ENCODE data around the gene RNF126. TPM values are rescaled to one million over a fixed set of nuclear protein-coding genes. Genes with fewer than 3 reads are reported as not detected.

The RNF126 gene
- total RNA-seq, 6 experiments from 2014 or later, result 35.8 to 39.2 (median 38.2) TPM

GRCh38 chr19:653425-653824, 9.6 kb downstream of the RNF126 start:
- TF ChIP-seq, protein P1, sequence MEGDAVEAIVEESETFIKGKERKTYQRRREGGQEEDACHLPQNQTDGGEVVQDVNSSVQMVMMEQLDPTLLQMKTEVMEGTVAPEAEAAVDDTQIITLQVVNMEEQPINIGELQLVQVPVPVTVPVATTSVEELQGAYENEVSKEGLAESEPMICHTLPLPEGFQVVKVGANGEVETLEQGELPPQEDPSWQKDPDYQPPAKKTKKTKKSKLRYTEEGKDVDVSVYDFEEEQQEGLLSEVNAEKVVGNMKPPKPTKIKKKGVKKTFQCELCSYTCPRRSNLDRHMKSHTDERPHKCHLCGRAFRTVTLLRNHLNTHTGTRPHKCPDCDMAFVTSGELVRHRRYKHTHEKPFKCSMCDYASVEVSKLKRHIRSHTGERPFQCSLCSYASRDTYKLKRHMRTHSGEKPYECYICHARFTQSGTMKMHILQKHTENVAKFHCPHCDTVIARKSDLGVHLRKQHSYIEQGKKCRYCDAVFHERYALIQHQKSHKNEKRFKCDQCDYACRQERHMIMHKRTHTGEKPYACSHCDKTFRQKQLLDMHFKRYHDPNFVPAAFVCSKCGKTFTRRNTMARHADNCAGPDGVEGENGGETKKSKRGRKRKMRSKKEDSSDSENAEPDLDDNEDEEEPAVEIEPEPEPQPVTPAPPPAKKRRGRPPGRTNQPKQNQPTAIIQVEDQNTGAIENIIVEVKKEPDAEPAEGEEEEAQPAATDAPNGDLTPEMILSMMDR (IDR thresholded peaks at IDR 0.05), result no peak
- H3K27me3 Mint-ChIP-seq (ENCODE audit: insufficient read depth), result no peaks in the 10 kb centered on the region
- H3K27ac Mint-ChIP-seq, result no peak overlapping the region
- DNase-seq, result no peak
- no peak overlapping the region for H3K4me3 Mint-ChIP-seq
- H3K4me1 Mint-ChIP-seq (ENCODE audit: low read depth), result no peaks in the 10 kb centered on the region
- H3K9me3 Mint-ChIP-seq, result no peaks in the 10 kb centered on the region
- H3K36me3 Mint-ChIP-seq (ENCODE audit: low read depth), result no peaks in the 10 kb centered on the region; the same call in 1 of the 2 replicates

DNA sequence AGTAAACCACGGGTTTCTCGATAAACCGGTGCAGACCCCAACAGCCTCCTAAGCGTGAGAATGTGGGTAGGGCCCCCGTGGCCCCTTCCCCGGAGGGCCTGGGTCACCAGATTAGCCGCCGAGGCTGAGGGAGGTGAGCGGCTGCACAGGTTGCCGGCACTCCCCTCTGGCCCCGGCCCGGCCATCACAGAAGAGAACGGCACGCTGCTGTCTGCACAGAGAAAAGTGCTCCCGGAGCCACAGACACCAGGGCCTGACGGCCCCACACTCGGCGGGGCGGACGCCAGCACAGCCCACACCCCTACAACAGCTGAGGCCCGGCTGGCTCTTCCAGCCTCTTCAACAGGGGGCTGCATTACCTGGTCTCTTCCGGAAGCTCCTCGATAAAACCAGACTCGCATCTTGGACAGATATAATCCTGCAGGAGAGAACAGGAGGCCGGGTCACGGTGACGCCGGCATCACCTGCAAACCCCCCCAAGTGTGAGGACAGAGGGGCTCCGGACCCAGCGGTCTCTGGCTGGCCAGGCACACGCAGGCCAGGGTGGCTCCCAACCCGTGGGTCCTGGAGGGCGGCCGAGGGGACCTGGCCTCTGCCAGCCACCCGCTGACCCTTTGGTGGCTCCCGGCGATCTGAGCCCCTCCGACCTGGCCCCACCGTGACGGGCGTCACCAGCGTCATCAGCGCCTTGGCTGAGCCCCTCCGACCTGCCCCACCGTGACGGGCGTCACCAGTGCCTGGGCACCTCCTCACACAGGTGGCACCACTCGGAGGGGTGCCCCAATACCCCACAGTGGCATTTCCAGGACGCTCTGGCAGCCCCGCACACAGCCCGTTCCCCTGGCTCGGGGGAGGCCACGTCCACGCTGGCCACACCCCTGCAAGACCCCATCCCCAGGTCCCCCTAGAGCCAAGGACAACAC, 10.3 kb downstream of the RNF126 start:
- no peak overlapping the region for H3K27ac Mint-ChIP-seq
- no peak overlapping the region for H3K4me3 Mint-ChIP-seq
- TF ChIP-seq, protein P1 (IDR thresholded peaks at IDR 0.05), result no peak
- no peaks in the 10 kb centered on the region; the same call in 1 of the 2 replicates for H3K36me3 Mint-ChIP-seq (ENCODE audit: low read depth)
- no peak for DNase-seq
- no peaks in the 10 kb centered on the region for H3K27me3 Mint-ChIP-seq (ENCODE audit: insufficient read depth)
- no peaks in the 10 kb centered on the region for H3K9me3 Mint-ChIP-seq
- no peaks in the 10 kb centered on the region for H3K4me1 Mint-ChIP-seq (ENCODE audit: low read depth)

DNA sequence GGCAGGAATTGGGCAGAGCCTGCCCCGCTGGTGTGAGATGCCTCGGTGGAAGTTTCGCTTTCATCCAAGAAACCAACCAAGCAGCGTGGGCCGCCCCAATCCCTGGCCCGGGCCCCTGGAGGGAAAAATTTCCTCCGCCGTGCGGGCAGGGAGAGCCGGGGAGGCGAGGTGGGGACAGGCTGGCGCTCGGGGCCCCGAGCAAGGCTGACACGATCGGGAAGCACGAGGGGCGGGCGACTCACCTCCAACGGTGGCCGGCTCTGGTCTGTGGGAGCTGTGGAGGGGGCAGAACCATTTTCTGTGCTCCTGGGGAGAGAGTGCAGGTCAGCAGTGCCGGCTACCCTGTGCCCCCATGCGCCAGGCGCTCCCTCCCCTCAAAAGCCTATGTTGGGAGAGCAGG, 11.0 kb downstream of the RNF126 start:
- no peak overlapping the region for H3K27ac Mint-ChIP-seq
- no peak for DNase-seq
- no peaks in the 10 kb centered on the region for H3K27me3 Mint-ChIP-seq (ENCODE audit: insufficient read depth)
- no peaks in the 10 kb centered on the region for H3K4me1 Mint-ChIP-seq (ENCODE audit: low read depth)
- TF ChIP-seq, protein P1 (IDR thresholded peaks at IDR 0.05), result no peak
- H3K4me3 Mint-ChIP-seq, result no peak overlapping the region
- H3K9me3 Mint-ChIP-seq, result no peaks in the 10 kb centered on the region
- no peaks in the 10 kb centered on the region; the same call in 1 of the 2 replicates for H3K36me3 Mint-ChIP-seq (ENCODE audit: low read depth)

DNA sequence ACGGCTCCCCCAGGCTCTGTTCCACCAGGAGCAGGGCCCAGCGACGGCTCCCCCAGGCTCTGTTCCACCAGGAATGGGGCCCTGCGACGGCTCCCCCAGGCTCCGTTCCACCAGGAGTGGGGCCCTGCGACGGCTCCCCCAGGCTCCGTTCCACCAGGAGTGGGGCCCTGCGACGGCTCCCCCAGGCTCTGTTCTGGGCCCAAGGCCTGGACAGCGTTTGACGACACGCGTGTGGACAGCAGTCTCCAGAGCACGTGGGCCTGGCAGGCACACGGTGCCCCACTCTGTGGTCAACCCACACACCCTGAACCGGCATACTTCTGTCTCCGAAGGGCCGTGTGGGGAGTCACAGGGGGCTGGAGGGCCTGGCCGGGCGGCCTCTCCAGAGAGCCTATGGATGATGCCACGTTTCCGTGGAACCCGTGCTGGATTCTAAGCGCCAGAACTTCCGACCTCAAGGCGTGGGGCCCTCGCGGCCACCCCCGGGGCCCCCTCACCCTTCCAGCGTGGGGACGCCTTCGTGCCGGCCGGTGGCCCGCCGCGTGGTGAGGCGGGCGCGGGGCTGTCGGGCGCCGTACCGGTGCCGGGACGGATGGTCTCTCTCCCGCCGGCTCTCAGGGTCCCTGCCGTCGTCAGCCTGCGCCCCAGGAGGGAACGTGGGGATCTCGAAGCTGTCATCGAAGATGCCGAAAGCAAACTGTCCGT, 11.7 kb downstream of the RNF126 start:
- no peak overlapping the region for H3K4me3 Mint-ChIP-seq
- H3K36me3 Mint-ChIP-seq (ENCODE audit: low read depth), result peaks cover 1% of the 10 kb centered on the region; the same call in 1 of the 2 replicates
- H3K9me3 Mint-ChIP-seq, result no peaks in the 10 kb centered on the region
- no peak for DNase-seq
- H3K4me1 Mint-ChIP-seq (ENCODE audit: low read depth), result no peaks in the 10 kb centered on the region
- H3K27ac Mint-ChIP-seq, result no peak overlapping the region
- TF ChIP-seq, protein P1 (IDR thresholded peaks at IDR 0.05), result no peak
- H3K27me3 Mint-ChIP-seq (ENCODE audit: insufficient read depth), result no peaks in the 10 kb centered on the region

DNA sequence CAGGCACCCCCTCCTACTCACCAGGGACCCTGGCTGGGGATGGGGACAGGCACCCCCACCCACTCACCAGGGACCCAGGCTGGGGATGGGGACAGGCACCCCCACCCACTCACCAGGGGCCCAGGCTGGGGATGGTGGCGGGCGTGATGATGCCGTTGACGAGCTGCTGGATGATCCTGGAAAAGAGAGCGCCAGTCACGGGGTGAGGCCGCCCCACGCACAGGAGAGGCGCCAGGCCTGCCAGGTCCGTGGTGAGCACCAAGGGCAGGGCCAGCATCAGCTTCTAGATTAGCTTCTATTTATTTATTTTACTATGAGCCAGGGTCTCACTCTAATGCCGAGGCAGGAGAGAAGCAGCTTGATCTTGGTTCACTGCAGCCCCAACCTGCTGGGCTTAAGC, 12.9 kb downstream of the RNF126 start:
- H3K9me3 Mint-ChIP-seq, result no peaks in the 10 kb centered on the region
- no peak overlapping the region for H3K4me3 Mint-ChIP-seq
- H3K27me3 Mint-ChIP-seq (ENCODE audit: insufficient read depth), result no peaks in the 10 kb centered on the region
- H3K27ac Mint-ChIP-seq, result no peak overlapping the region
- DNase-seq, result no peak
- peaks cover 4% of the 10 kb centered on the region; the same call in 1 of the 2 replicates for H3K36me3 Mint-ChIP-seq (ENCODE audit: low read depth)
- TF ChIP-seq, protein P1 (IDR thresholded peaks at IDR 0.05), result no peak
- H3K4me1 Mint-ChIP-seq (ENCODE audit: low read depth), result no peaks in the 10 kb centered on the region

All from HFFc6 (cell line).